ENCODE measurements around the gene CCDC9B.

Gene CCDC9B

DNA sequence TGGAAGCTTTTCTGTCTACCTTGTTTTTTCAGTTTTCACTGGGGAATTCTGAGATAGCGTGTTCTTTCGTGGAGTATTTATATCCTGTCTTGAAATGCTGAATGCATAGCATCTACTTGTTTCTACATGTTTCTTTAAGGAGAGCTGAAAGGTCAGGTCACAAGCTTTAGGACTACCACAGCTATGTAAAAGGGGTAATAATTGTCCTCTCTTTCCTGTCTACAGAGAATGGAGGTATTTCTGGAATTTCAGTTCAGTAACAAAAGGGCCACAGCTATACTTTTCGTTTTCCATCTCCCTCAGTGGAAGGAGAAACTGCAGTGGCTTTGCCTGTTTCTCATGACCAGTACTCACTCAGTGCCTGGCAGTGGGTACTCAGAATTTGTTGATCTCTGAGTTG is 12.6 kb downstream of the CCDC9B start:
- no peak for DNase-seq

- DNase-seq: no peak
Observed at GRCh38 chr15:40327457-40327856, 13.3 kb downstream of the CCDC9B start.

DNA sequence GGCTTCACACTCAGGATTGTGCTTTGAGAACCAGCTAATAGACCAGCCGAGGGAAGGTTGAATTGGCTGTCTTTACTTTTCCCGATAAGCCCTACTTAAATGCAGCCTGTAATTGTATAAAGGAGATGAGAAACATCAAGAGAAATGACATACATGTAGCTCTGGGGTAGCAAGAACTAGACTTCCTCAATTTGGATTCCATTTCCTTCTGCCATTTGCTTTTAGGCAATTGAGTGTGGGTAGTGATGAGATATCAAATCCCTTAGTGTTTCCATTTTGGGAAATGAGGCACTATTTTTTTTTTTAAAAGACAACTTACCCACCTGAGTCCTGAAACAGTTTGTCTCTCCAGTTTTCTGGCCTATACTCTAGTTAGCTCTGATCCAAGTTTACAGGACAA is 15.0 kb downstream of the CCDC9B start:
- DNase-seq: no peak

DNA sequence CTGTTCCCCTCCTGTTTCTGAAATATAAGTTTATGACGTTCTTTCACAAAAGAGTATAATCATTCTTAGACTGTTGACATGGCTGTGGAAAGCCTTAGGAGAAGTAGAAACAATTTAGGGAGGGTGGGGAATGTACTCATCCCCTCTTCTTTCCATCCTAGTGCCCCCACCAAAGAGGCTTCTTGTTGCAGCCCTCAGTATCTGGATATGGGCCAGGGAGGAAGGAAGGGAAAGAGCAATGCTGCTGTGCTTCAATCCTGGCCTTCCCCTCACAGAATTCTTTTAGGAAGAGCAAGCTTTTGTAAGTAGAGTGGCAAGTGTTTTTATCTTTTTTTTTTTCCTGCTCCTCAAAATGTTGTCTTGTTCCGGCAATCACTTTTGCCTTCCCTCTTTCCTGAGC is 15.6 kb downstream of the CCDC9B start:
- DNase-seq: no peak

- no peak for DNase-seq
Observed at GRCh38 chr15:40323953-40324937, 16.5 kb downstream of the CCDC9B start.

- peak; percentile 82 for DNase-seq
Observed at GRCh38 chr15:40323239-40323952, 17.3 kb downstream of the CCDC9B start, which contains the start of gene INAFM2. Gene INAFM2 (plus strand): TSS chr15:40323692. CDS start chr15:40324056, 364 bp downstream.

DNA sequence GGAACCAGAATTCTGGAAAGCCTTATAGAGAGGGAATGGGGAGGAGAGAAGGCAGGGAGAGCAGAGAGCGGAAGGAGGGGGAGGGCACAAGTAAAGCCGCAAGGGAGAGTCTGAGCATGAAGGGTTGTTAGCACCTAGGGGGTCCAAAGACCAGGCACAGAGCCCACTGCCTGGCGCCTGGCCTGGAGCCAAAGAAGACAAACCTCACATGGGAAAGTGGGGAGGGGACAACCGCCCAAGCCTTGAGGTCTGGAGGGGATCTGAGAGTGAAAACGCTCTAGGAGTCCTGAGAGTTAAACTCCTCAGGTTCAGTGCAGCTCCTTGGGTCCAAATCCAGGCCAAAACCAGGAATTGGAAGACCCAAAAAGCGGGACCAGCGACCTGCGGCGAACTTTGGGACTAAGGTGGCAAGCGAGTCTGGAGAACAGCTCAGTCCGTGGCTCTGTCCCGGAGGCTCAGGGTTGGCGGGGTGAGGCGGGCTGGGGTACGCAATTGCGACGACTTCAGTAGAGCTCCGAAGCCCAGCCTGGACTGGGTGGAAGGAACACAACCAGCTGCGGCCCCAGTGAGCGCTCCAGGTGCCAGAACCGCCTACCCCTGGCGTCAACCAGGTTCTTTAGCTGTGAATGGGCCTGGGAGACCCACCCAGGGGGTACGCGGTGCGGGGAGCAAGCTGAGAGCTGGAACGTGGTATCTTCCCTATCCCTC is 18.1 kb downstream of the CCDC9B start:
- DNase-seq: no peak

- DNase-seq: peak; percentile 37
Observed at GRCh38 chr15:40320931-40321371, 19.8 kb downstream of the CCDC9B start.

GRCh38 chr15:40320409-40320808 is 20.3 kb downstream of the CCDC9B start:
- no peak for DNase-seq

DNA sequence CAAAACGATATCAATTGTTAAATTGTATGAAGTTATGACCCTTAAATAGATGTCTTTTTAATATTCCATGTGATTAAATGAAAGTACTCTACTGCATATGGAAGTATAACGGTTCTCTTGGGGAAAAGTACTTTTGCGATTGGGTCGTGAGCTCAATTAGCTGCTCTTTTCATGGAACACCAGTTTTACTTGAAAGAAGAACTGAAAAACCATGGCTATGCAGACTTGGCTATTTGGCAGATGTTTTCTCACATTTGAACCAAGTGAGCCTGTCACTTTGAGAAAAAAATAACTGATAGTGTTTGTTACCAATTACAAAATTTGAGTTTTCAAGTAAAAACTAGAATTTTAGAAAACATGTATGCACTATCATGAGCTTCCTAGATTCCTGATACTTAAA is 23.2 kb downstream of the CCDC9B start:
- no peak for DNase-seq

DNA sequence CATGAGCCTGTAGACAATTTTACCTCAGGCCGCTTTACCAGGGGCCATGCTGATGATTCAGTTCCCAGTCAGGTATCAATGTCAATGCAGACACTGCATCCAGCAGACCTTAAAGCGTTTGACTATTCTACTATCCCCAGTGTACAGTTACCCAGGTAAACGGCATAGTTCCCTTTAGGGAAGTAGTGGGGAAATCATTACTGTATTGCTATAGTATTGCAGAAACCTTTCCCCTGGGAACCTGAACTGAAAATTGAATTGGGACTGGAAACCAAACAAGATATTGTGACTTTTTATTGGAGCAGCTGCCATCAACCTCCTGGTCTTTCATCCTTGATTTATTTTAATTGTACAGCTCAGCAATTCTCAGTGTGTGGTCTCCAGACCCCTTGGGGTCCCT is 23.8 kb downstream of the CCDC9B start:
- DNase-seq: no peak

GRCh38 chr15:40314723-40315276 is 25.9 kb downstream of the CCDC9B start:
- no peak for DNase-seq

GRCh38 chr15:40313531-40314398 is 27.0 kb downstream of the CCDC9B start:
- peak; percentile 75 for DNase-seq

DNA sequence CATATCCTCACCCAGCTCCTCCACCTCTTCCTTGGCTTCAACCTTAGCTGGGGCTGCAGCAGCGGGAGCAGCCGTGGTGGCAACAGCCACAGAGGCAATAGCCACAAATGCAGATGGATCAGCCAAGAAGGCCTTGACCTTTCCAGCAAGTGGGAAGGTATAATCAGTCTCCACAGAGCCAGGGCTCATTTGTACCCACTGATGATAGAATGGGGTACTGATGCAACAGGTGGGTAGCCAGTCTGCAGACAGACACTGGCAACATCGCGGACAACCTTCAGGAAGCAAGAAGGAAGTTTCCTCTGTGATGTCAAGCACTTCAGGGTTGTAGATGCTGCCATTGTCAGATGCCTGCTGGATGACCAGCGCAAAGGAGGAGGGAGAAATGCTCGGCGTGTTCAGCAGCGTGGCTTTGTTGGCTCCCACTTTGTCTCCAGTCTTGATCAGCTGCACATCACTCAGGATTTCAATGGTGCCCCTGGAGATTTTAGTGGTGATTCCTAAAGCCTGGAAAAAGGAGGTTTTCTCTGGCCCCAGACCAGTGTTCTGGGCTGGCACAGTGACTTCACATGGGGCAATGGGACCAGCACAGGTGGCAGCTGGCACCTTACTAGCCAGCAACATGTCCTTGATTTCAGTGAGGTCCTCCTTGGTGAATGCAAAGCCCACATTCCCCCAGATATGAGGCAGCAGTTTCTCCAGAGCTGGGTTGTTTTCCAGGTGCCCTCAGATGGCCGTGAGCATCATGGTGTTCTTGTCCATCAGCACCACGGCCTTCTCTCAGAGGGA is 28.2 kb downstream of the CCDC9B start:
- DNase-seq: no peak

GRCh38 chr15:40310993-40311392 is 29.7 kb downstream of the CCDC9B start:
- DNase-seq: no peak

- peak; percentile 45 for DNase-seq
Observed at GRCh38 chr15:40310001-40310959, 30.5 kb downstream of the CCDC9B start.

GRCh38 chr15:40309344-40309862 is 31.3 kb downstream of the CCDC9B start:
- no peak for DNase-seq

- DNase-seq: no peak
Observed at GRCh38 chr15:40307421-40308211, 33.1 kb downstream of the CCDC9B start, which contains the start of gene PLCB2. Gene PLCB2 (minus strand): TSS chr15:40307935. CDS start chr15:40307672, 263 bp downstream.
